ENCODE data around the gene DHRS11. TPM values are rescaled to one million over a fixed set of nuclear protein-coding genes. Genes with fewer than 3 reads are reported as not detected.

DHRS11 gene
- total and polyA plus RNA-seq, 2 of the 8 experiments (the other 6 are each of a cell fraction or from before 2014, with no cell fraction given) = 29.5 to 63.3 TPM

GRCh38 chr17:36608280-36608679 lies 16.6 kb downstream of the DHRS11 start:
- Histone ChIP-seq H2BK120ac (replicated peaks; ENCODE audit: low read depth, low read length) (no peak overlapping the region), H2BK5ac (ENCODE audit: low read depth, low read length) (no peak overlapping the region), H2BK20ac (ENCODE audit: low read length) (no peak overlapping the region), H3K9ac (replicated peaks in 1 of 4; ENCODE audit: extremely low read depth in 1 of 4, low read depth in 3 of 4, low read length in 3 of 4) (no peak overlapping the region), H2AFZ (ENCODE audit: low read length) (no peak overlapping the region), H2AK5ac (ENCODE audit: low read depth, low read length) (no peak overlapping the region), H4K91ac (replicated peaks; ENCODE audit: insufficient read length, low read length) (no peak overlapping the region), H4K20me1 (replicated peaks in 1 of 2; ENCODE audit: control insufficient read depth in 1 of 2, insufficient read depth in 2 of 2, low read length in 2 of 2) (peaks cover 3% of the 10 kb centered on the region in 2 experiments), H3K27me3 (replicated peaks in 1 of 4; ENCODE audit: control insufficient read depth in 3 of 4, extremely low read depth in 1 of 4, insufficient read depth in 3 of 4, low read length in 3 of 4) (no peaks in the 10 kb centered on the region), H3K14ac (ENCODE audit: insufficient read length) (no peak overlapping the region), H3K79me1 (ENCODE audit: low read depth, low read length) (peaks cover 8% of the 10 kb centered on the region), H3K4ac (replicated peaks; ENCODE audit: insufficient read length, low read depth, low read length) (no peak overlapping the region), H3K4me1 (replicated peaks in 1 of 4; ENCODE audit: control insufficient read depth in 3 of 4, insufficient read depth in 4 of 4, low read length in 3 of 4) (peaks cover 0 to 8% (median 6%) of the 10 kb centered on the region in 4 experiments; a peak in 4 of 7 replicates), H3K56ac (replicated peaks; ENCODE audit: insufficient read length, low read depth, low read length) (no peak overlapping the region), H3K23ac (ENCODE audit: insufficient read length) (no peak overlapping the region), H4K8ac (ENCODE audit: extremely low read depth, insufficient read depth, low read length) (no peak overlapping the region), H3K4me2 (ENCODE audit: insufficient read depth in 1 of 2, low read depth in 2 of 2, low read length in 2 of 2) (no peak overlapping the region), H3K79me2 (ENCODE audit: control insufficient read depth in 1 of 2, insufficient read depth in 2 of 2, low read length in 2 of 2) (peaks cover 2 to 19% of the 10 kb centered on the region in 2 experiments; a peak in 2 of 4 replicates), H3K36me3 (ENCODE audit: control insufficient read depth in 2 of 4, insufficient read depth in 4 of 4, low read length in 3 of 4) (peaks cover 0 to 3% (median 0%) of the 10 kb centered on the region in 4 experiments; a peak in 1 of 8 replicates), H3K9me3 (ENCODE audit: insufficient read depth in 2 of 2, low read depth in 1 of 2, low read length in 1 of 2) (no peaks in the 10 kb centered on the region), H3K18ac (ENCODE audit: extremely low read depth, low read length) (no peak overlapping the region), H2BK15ac (ENCODE audit: low read length) (no peak overlapping the region), H3K23me2 (ENCODE audit: low read depth, low read length) (no peaks in the 10 kb centered on the region), H3K4me3 (ENCODE audit: extremely low read depth in 1 of 4, insufficient read depth in 2 of 4, low read depth in 3 of 4, low read length in 4 of 4) (no peak overlapping the region), H3K27ac (ENCODE audit: low read depth, low read length) (no peak overlapping the region), H2BK12ac (ENCODE audit: low read depth, low read length) (no peak overlapping the region), H4K5ac (ENCODE audit: insufficient read length, low read depth, low read length) (no peak overlapping the region)
- DNase-seq (ENCODE audit: low read depth in 1 of 2, low spot score in 2 of 2) (no peak), FAIRE-seq (no peak)
- POLR2A ChIA-PET (ENCODE audit: partially characterized antibody) = interaction anchor here (0.9 kb wide), 1 partner anchor 18 kb away, joined by 4 read pairs; no protein-coding TSS in a partner anchor
- WGBS, 2 experiments (ENCODE audit: extremely low coverage in 1 of 2, insufficient coverage in 1 of 2, insufficient read length in 1 of 2, insufficient replicate concordance in 2 of 2, low coverage in 1 of 2, low lambda C conversion rate in 2 of 2, missing lambda C conversion rate in 1 of 2) = 100% methylated on average over 6 of the region's 7 CpGs; no CpG with 5 or more reads in 1 of the 2 experiments
- CTCF ChIA-PET (ENCODE audit: partially characterized antibody) = interaction anchor here (0.6 to 1.7 kb wide), 8 partner anchors 9 to 98 kb away, joined by 3 to 8 read pairs (median 4); no protein-coding TSS in a partner anchor
